NB4 (cell line): ENCODE measurements around the gene C11orf58.

Source experiments
- DNase-seq: peaks from one replicate; pipeline ENCODE4 v3.0.0; 2010; ENCODE audit warnings: low read depth
- H3K4me3 ChIP-seq: one replicate; pipeline ENCODE4 v1.5.1; 2011; ENCODE audit warnings: mild to moderate bottlenecking, low read depth, low read length, moderate library complexity
- CTCF ChIP-seq: IDR thresholded peaks from one replicate; pipeline ENCODE4 v1.5.1; 2012; ENCODE audit warnings: low read depth, low read length
- MAX ChIP-seq: IDR thresholded peaks from 2 replicates; pipeline ENCODE4 v1.6.1; 2011; ENCODE audit warnings: low read depth, low read length
- MYC ChIP-seq: IDR thresholded peaks from 2 replicates; pipeline ENCODE4 v1.6.1; 2011; ENCODE audit warnings: low read depth, low read length
- POLR2A ChIP-seq: IDR thresholded peaks from 2 replicates; pipeline ENCODE4 v1.6.1; 2011; ENCODE audit warnings: mild to moderate bottlenecking; ENCODE audit not compliant: insufficient read length; ENCODE audit errors: extremely low read depth

C11orf58 gene

GRCh38 chr11:16795146-16795545 lies 56.7 kb downstream of the C11orf58 start:
- peak; percentile 32 for DNase-seq
- H3K4me3 ChIP-seq: no peak overlapping the region
- TF ChIP-seq MYC: no peak
- no peak for TF ChIP-seq POLR2A
- TF ChIP-seq CTCF: no peak
- no peak for TF ChIP-seq MAX

- no peak overlapping the region for H3K4me3 ChIP-seq
- no peak for DNase-seq
- TF ChIP-seq CTCF (no peak), POLR2A (no peak), MAX (no peak)
These were observed 57.9 kb downstream of the C11orf58 start for GRCh38 chr11:16796311-16796710.

GRCh38 chr11:16797776-16798175 lies 59.3 kb downstream of the C11orf58 start:
- H3K4me3 ChIP-seq: no peak overlapping the region
- no peak for TF ChIP-seq CTCF
- TF ChIP-seq POLR2A: no peak
- no peak for TF ChIP-seq MYC
- TF ChIP-seq MAX: no peak
- DNase-seq: no peak

- no peak for DNase-seq
- TF ChIP-seq CTCF (no peak), POLR2A (no peak), MYC (no peak), MAX (no peak)
- H3K4me3 ChIP-seq: no peak overlapping the region
These were observed 60.8 kb downstream of the C11orf58 start for GRCh38 chr11:16799221-16799620.

- TF ChIP-seq MAX (no peak), CTCF (no peak), MYC (no peak), POLR2A (no peak)
- H3K4me3 ChIP-seq: no peak overlapping the region
- DNase-seq: no peak
These were observed 61.4 kb downstream of the C11orf58 start for GRCh38 chr11:16799890-16800289.

- no peak for DNase-seq
- no peak overlapping the region for H3K4me3 ChIP-seq
- TF ChIP-seq MYC: no peak
- TF ChIP-seq CTCF: no peak
- TF ChIP-seq POLR2A: no peak
- no peak for TF ChIP-seq MAX
These were observed 61.9 kb downstream of the C11orf58 start for GRCh38 chr11:16800382-16800781.
